ENCODE results near the gene SGSM1.

Gene SGSM1

DNA sequence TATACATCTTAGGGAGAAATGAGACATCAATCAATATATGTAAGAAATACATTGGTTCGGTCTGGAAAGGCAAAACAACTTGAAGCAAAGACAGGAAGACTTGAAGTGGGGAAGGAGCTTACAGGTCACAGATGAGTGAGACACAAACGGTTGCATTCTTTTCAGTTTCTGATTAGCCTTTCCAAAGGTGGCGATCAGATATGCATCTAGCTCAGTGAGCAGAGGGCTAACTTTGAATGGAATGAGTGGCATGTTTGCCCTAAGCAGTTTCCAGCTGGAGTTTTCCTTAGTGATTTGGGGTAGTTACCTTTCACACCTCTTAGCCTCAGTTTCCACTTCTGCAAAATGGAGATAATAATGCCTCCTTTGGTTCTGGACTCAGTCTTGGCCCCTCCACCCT lies 124.7 kb downstream of the SGSM1 start:
- no peaks in the 10 kb centered on the region for H3K27me3 ChIP-seq (ENCODE audit: control insufficient read depth, insufficient read depth, low read length, poor library complexity, severe bottlenecking)
- no peaks in the 10 kb centered on the region for H3K36me3 ChIP-seq (ENCODE audit: control insufficient read depth, insufficient read depth, low read length)
- H3K9me3 ChIP-seq (ENCODE audit: control insufficient read depth, low read length), result no peaks in the 10 kb centered on the region
- 85% methylated on average over 3 of the region's 3 CpGs for WGBS, 2 experiments
- H3K4me1 ChIP-seq (ENCODE audit: control insufficient read depth, insufficient read depth, low read length), result no peaks in the 10 kb centered on the region
- H3K27ac ChIP-seq (ENCODE audit: insufficient read depth, low read depth, low read length, poor library complexity, severe bottlenecking), result no peak overlapping the region
- H3K4me3 ChIP-seq (ENCODE audit: insufficient read depth, low read depth, low read length), result no peak overlapping the region

DNA sequence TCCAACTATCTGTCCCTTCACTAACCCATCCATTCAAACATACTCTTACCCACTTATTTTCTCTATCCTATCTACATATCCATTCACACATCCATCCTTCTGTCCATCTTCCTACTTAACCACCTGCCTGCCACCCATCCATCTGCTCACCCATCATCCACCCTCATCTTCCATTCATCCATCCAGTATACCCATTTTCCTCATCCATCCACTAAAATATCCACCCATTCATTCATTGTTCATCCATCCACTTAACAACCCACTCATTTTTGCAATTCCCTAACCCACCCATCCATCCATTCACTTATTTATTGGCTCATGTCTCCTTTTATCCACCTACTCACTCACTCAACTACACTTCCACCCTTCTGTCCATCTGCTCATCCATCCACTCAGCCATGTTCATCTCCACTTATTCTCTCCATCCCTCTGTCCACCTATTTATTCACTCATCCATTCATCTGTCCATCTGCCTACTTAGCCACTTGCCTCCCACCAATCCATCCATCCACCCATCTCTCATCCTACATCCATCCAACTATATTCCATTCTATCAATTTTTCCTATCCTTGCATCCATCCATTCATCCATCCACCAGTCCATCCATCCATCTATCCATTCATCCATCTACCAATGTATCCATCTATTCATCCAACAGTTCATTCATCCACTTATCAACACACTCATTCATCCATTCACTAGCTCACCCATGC lies 129.9 kb downstream of the SGSM1 start:
- Histone ChIP-seq H3K4me3 (ENCODE audit: insufficient read depth, low read depth, low read length) (no peak overlapping the region), H3K27me3 (ENCODE audit: control insufficient read depth, insufficient read depth, low read length, poor library complexity, severe bottlenecking) (no peaks in the 10 kb centered on the region), H3K27ac (ENCODE audit: insufficient read depth, low read depth, low read length, poor library complexity, severe bottlenecking) (no peak overlapping the region), H3K36me3 (ENCODE audit: control insufficient read depth, insufficient read depth, low read length) (no peaks in the 10 kb centered on the region), H3K9me3 (ENCODE audit: control insufficient read depth, low read length) (no peaks in the 10 kb centered on the region), H3K4me1 (ENCODE audit: control insufficient read depth, insufficient read depth, low read length) (no peaks in the 10 kb centered on the region)

DNA sequence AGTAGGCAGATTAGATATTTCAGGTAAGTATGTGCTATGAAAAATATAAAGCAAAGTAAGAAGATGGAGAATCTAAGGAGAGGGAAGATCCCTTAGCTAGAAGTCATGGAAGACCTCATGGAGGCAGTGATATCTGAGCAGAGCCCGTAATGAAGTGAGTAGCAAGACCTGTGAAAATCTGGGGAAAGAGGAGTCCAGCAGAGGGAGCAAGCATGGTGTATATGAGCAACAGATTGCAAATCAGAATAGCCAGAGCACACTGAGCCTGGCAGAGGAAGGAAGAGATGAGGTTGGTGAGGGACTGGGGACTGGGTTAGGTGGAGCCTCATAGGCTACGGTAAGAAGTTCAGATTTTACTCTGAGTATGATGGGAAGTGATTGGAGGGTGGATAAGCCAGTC lies 131.1 kb downstream of the SGSM1 start:
- no peaks in the 10 kb centered on the region for H3K9me3 ChIP-seq (ENCODE audit: control insufficient read depth, low read length)
- no peaks in the 10 kb centered on the region for H3K36me3 ChIP-seq (ENCODE audit: control insufficient read depth, insufficient read depth, low read length)
- no peaks in the 10 kb centered on the region for H3K27me3 ChIP-seq (ENCODE audit: control insufficient read depth, insufficient read depth, low read length, poor library complexity, severe bottlenecking)
- 68 to 70% methylated on average over 2 of the region's 2 CpGs for WGBS, 2 experiments
- H3K4me1 ChIP-seq (ENCODE audit: control insufficient read depth, insufficient read depth, low read length), result no peaks in the 10 kb centered on the region
- H3K4me3 ChIP-seq (ENCODE audit: insufficient read depth, low read depth, low read length), result no peak overlapping the region
- H3K27ac ChIP-seq (ENCODE audit: insufficient read depth, low read depth, low read length, poor library complexity, severe bottlenecking), result no peak overlapping the region

DNA sequence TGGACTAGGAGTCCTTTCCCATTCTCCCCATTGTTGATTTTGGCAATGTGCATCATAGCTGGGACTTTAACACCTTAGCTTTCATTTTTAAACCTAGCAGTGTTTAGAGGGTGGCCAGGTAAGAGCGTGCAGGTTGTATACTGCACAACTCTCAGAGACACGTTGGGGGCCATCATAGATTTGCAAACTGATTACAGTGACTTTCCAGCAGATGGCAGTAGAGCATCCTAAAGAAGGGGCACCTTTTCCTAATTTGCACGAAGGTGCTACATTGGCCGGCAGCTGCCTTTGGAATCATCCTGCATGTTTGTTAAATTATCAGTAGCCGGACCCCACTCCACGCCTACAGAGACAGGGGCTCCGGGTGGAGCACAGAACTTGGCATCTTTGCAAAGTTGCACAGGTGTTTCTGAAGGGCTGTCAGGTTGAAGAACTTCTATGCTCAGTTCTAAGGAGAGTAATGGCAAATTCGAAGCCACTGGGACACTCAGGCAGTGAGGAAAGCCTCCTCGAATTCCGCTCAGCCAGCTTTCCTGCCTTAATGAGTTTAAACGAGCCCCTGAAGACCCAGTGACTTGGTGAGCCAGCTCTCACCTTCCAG lies 132.8 kb downstream of the SGSM1 start:
- Histone ChIP-seq H3K36me3 (ENCODE audit: control insufficient read depth, insufficient read depth, low read length) (no peaks in the 10 kb centered on the region), H3K4me1 (ENCODE audit: control insufficient read depth, insufficient read depth, low read length) (no peaks in the 10 kb centered on the region), H3K9me3 (ENCODE audit: control insufficient read depth, low read length) (no peaks in the 10 kb centered on the region), H3K4me3 (ENCODE audit: insufficient read depth, low read depth, low read length) (no peak overlapping the region), H3K27me3 (ENCODE audit: control insufficient read depth, insufficient read depth, low read length, poor library complexity, severe bottlenecking) (no peaks in the 10 kb centered on the region), H3K27ac (ENCODE audit: insufficient read depth, low read depth, low read length, poor library complexity, severe bottlenecking) (no peak overlapping the region)
- WGBS, 2 experiments, result 38 to 43% methylated on average over 11 of the region's 11 CpGs

DNA sequence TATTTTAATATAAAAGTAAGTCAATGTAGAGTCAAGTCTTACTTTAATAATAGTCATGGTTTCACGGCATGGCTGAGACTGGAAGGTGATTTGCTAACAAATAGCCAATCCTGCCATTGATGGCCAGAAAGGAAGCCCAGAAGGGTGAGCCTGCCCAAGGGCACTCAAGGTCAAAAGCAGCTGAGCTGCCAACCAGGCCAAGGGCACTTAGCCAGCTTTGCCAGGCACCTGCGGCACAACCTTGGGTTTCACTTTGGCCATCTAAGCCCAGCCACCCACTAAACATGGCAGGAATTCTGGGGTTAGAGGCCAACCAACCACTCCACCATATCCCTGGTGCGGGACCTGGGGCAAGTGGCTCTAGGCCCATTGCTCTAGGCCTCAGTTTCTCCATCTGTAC lies 136.3 kb downstream of the SGSM1 start:
- no peak overlapping the region for H3K27ac ChIP-seq (ENCODE audit: insufficient read depth, low read depth, low read length, poor library complexity, severe bottlenecking)
- H3K4me1 ChIP-seq (ENCODE audit: control insufficient read depth, insufficient read depth, low read length), result no peaks in the 10 kb centered on the region
- no peaks in the 10 kb centered on the region for H3K9me3 ChIP-seq (ENCODE audit: control insufficient read depth, low read length)
- 95 to 98% methylated on average over 3 of the region's 3 CpGs for WGBS, 2 experiments
- H3K4me3 ChIP-seq (ENCODE audit: insufficient read depth, low read depth, low read length), result no peak overlapping the region
- H3K27me3 ChIP-seq (ENCODE audit: control insufficient read depth, insufficient read depth, low read length, poor library complexity, severe bottlenecking), result no peaks in the 10 kb centered on the region
- no peaks in the 10 kb centered on the region for H3K36me3 ChIP-seq (ENCODE audit: control insufficient read depth, insufficient read depth, low read length)

DNA sequence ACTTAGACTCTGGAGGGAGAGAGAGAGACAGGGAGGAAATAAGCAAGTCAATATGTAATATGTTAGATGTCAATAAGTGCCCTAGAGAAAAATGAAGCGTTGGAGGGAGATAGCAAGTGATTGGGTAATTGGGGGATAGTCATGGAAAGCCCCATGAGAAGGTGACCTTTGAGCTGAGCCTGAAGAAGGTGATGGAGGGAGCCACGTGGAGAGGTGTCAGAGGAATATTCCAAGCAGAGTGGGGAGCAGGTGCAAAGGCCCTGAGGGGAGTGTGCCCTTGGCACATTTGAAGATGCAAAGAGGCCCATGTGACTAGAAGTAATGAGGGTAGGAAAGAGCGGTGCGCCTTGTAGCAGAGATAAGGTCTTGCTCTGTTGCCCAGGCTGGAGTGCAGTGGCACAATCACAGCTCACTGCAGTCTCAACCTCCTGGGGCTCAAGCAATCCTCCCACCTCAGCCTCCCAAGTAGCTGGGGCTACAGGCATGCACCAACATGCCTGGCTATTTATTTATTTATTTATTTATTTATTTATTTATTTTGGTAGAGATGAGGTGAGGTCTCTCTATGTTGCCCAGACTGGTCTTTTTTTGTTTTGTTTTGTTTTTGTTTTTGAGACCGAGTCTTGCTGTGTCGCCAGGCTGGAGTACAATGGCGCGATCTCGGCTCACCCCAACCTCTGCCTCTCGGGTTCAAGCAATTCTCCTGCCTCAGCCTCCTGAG lies 138.4 kb downstream of the SGSM1 start:
- H3K9me3 ChIP-seq (ENCODE audit: control insufficient read depth, low read length), result no peaks in the 10 kb centered on the region
- H3K36me3 ChIP-seq (ENCODE audit: control insufficient read depth, insufficient read depth, low read length), result no peaks in the 10 kb centered on the region
- H3K4me3 ChIP-seq (ENCODE audit: insufficient read depth, low read depth, low read length), result no peak overlapping the region
- no peaks in the 10 kb centered on the region for H3K4me1 ChIP-seq (ENCODE audit: control insufficient read depth, insufficient read depth, low read length)
- no peaks in the 10 kb centered on the region for H3K27me3 ChIP-seq (ENCODE audit: control insufficient read depth, insufficient read depth, low read length, poor library complexity, severe bottlenecking)
- WGBS, 2 experiments, result 87 to 93% methylated on average over 10 of the region's 10 CpGs
- H3K27ac ChIP-seq (ENCODE audit: insufficient read depth, low read depth, low read length, poor library complexity, severe bottlenecking), result no peak overlapping the region

DNA sequence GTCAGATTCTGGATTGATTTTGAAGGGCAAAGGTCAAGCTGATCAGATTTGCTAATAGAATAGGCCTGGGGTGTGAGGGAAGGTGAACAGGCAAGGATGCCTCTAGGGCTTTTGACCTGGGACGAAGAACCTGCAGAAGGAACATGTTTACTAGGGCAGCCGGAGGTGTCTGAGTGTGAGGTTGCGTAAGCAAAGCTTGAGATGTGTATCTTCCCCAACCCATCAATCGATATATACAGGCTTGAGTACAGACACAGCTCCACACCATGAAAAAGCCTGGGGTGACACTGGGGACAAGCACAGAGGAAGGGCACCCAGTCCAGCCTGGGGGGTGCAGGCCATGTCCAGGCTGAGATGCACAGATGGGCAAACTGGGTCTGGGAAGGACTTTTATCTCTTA lies 139.4 kb downstream of the SGSM1 start:
- Histone ChIP-seq H3K36me3 (ENCODE audit: control insufficient read depth, insufficient read depth, low read length) (no peaks in the 10 kb centered on the region), H3K4me1 (ENCODE audit: control insufficient read depth, insufficient read depth, low read length) (no peaks in the 10 kb centered on the region), H3K4me3 (ENCODE audit: insufficient read depth, low read depth, low read length) (no peak overlapping the region), H3K27ac (ENCODE audit: insufficient read depth, low read depth, low read length, poor library complexity, severe bottlenecking) (no peak overlapping the region), H3K27me3 (ENCODE audit: control insufficient read depth, insufficient read depth, low read length, poor library complexity, severe bottlenecking) (no peaks in the 10 kb centered on the region), H3K9me3 (ENCODE audit: control insufficient read depth, low read length) (no peaks in the 10 kb centered on the region)
- 89 to 94% methylated on average over 4 of the region's 4 CpGs for WGBS, 2 experiments

DNA sequence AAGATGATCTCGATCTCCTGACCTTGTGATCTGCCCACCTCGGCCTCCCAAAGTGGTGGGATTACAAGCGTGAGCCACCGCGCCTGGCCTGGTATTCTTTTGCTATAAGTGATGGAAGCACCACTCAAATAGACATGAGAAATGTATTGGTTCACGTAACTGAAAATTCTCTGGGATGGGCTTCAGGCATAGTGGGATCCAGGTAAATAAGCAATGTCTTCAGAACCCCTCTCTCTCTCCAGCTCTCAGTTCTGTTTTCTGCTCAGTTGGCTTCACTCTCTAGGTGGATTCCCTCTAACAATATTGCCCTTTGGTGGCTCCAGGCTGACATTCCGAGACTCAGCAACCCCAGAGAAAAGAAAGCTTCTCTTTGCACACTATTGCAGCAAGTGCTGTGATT lies 141.4 kb downstream of the SGSM1 start:
- Histone ChIP-seq H3K27me3 (ENCODE audit: control insufficient read depth, insufficient read depth, low read length, poor library complexity, severe bottlenecking) (no peaks in the 10 kb centered on the region), H3K36me3 (ENCODE audit: control insufficient read depth, insufficient read depth, low read length) (no peaks in the 10 kb centered on the region), H3K27ac (ENCODE audit: insufficient read depth, low read depth, low read length, poor library complexity, severe bottlenecking) (no peak overlapping the region), H3K9me3 (ENCODE audit: control insufficient read depth, low read length) (no peaks in the 10 kb centered on the region), H3K4me1 (ENCODE audit: control insufficient read depth, insufficient read depth, low read length) (no peaks in the 10 kb centered on the region), H3K4me3 (ENCODE audit: insufficient read depth, low read depth, low read length) (no peak overlapping the region)
- 94 to 95% methylated on average over 7 of the region's 7 CpGs for WGBS, 2 experiments

DNA sequence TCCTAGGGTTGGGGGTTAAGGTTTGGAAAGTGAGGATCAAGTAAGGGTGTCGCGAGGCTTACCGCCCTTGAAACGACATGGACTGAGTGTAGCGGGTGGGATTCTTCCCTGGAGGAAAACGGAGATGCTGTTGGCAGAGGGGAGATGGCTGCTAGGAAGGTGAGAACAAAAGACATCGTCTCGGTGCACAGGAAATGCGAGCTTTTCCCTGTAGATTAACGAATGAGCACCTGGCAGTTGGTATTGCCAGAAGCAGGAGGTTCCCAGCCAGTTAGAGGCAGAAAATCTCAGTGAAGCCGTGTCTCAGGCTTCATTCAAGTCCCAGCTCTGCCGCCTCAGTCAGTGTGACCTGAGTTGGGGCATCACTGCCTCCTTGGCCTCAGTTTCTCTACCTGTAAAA lies 141.9 kb downstream of the SGSM1 start:
- Histone ChIP-seq H3K27ac (ENCODE audit: insufficient read depth, low read depth, low read length, poor library complexity, severe bottlenecking) (no peak overlapping the region), H3K36me3 (ENCODE audit: control insufficient read depth, insufficient read depth, low read length) (no peaks in the 10 kb centered on the region), H3K4me1 (ENCODE audit: control insufficient read depth, insufficient read depth, low read length) (no peaks in the 10 kb centered on the region), H3K4me3 (ENCODE audit: insufficient read depth, low read depth, low read length) (no peak overlapping the region), H3K27me3 (ENCODE audit: control insufficient read depth, insufficient read depth, low read length, poor library complexity, severe bottlenecking) (no peaks in the 10 kb centered on the region), H3K9me3 (ENCODE audit: control insufficient read depth, low read length) (no peaks in the 10 kb centered on the region)
- 78% methylated on average over 12 of the region's 12 CpGs for WGBS, 2 experiments

DNA sequence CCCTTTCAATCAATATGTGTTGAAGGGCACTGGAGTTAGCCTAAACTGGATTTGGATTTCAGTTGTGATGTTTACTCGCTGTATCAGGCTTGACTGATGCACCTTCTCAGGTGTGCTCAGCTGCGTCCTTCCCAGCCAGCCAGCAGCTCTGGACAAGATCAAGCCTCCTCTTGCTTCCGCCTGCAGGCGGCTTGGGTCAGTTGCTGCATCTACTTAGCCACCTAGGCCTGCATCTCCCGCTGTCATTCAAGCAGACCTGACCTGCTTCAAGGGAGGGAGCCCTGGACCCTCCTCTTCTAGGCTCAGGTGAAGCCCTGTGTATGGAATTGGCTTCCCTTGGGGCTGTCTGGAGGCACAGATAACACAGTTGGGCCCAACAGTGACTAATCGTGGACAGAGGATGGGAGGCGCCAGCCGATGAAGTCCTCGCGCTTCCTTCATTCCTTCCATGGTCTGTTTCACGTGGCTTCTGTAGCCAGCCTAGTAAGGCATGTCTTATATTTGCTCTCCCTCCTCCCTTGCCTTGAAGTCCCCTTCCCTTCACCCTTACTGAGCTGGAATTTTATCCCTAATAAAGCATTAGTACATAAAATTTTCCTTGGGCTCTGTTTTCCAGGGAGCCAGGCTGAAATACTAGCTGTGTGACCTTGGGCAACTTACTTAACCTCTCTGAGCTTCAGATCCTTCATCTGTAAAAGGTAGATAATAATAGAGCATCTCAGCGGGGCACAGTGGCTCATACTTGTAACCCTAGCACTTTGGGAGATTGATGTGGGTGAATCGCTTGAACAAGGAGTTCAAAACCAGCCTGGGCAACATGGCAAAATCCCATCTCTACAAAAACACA lies 142.6 kb downstream of the SGSM1 start:
- WGBS, 2 experiments, result 89 to 91% methylated on average over 13 of the region's 13 CpGs

More for the DNA sequence above, 142.6 kb downstream of the SGSM1 start:
- Histone ChIP-seq H3K27ac (ENCODE audit: insufficient read depth, low read depth, low read length, poor library complexity, severe bottlenecking) (no peak overlapping the region), H3K4me1 (ENCODE audit: control insufficient read depth, insufficient read depth, low read length) (no peaks in the 10 kb centered on the region), H3K36me3 (ENCODE audit: control insufficient read depth, insufficient read depth, low read length) (no peaks in the 10 kb centered on the region), H3K27me3 (ENCODE audit: control insufficient read depth, insufficient read depth, low read length, poor library complexity, severe bottlenecking) (no peaks in the 10 kb centered on the region), H3K4me3 (ENCODE audit: insufficient read depth, low read depth, low read length) (no peak overlapping the region), H3K9me3 (ENCODE audit: control insufficient read depth, low read length) (no peaks in the 10 kb centered on the region)

Data from ectodermal cell (in vitro differentiated cells).